ENCODE data around the gene ETNPPL.

Gene ETNPPL

GRCh38 chr4:108744307-108744706 is 18.5 kb downstream of the ETNPPL start:
- Histone ChIP-seq H3K36me3 (no peaks in the 10 kb centered on the region), H3K27me3 (no peaks in the 10 kb centered on the region), H3K9me3 (no peaks in the 10 kb centered on the region), H3K4me3 (no peak overlapping the region), H3K4me1 (no peaks in the 10 kb centered on the region), H3K27ac (no peak overlapping the region)
- DNase-seq = no peak
- intact Hi-C loops (cut with DNase I; ENCODE audit: low total_unique reads) = no loop called here
- TF ChIP-seq CTCF (IDR thresholded peaks at IDR 0.05) = no peak

GRCh38 chr4:108742451-108743420 is 20.1 kb downstream of the ETNPPL start:
- intact Hi-C loops (cut with DNase I; ENCODE audit: low total_unique reads) = no loop called here

GRCh38 chr4:108738003-108738706 is 24.7 kb downstream of the ETNPPL start:
- intact Hi-C loops (cut with DNase I; ENCODE audit: low total_unique reads) = no loop called here
- Histone ChIP-seq H3K27me3 (no peaks in the 10 kb centered on the region), H3K9me3 (no peaks in the 10 kb centered on the region), H3K27ac (no peak overlapping the region), H3K4me3 (no peak overlapping the region), H3K36me3 (no peaks in the 10 kb centered on the region), H3K4me1 (no peaks in the 10 kb centered on the region)
- no peak for DNase-seq
- TF ChIP-seq CTCF (IDR thresholded peaks at IDR 0.05) = no peak

More at GRCh38 chr4:108742451-108743420, 20.1 kb downstream of the ETNPPL start:
- TF ChIP-seq CTCF (IDR thresholded peaks at IDR 0.05) = no peak
- no peak overlapping the region for H3K27ac ChIP-seq
- H3K27me3 ChIP-seq = no peaks in the 10 kb centered on the region
- H3K36me3 ChIP-seq = no peaks in the 10 kb centered on the region
- no peaks in the 10 kb centered on the region for H3K9me3 ChIP-seq
- H3K4me3 ChIP-seq = no peak overlapping the region
- no peaks in the 10 kb centered on the region for H3K4me1 ChIP-seq
- no peak for DNase-seq

GRCh38 chr4:108731006-108731405 is 31.8 kb downstream of the ETNPPL start:
- Histone ChIP-seq H3K4me3 (no peak overlapping the region), H3K27me3 (no peaks in the 10 kb centered on the region), H3K27ac (no peak overlapping the region), H3K4me1 (no peaks in the 10 kb centered on the region), H3K36me3 (no peaks in the 10 kb centered on the region), H3K9me3 (no peaks in the 10 kb centered on the region)
- intact Hi-C loops (cut with DNase I; ENCODE audit: low total_unique reads) = no loop called here
- DNase-seq = no peak
- TF ChIP-seq CTCF (IDR thresholded peaks at IDR 0.05) = no peak

- no peak overlapping the region for H3K27ac ChIP-seq
- no peak for DNase-seq
- peaks cover 0 to 3% (median 2%) of the 10 kb centered on the region in 3 donors for H3K9me3 ChIP-seq
- H3K27me3 ChIP-seq = no peaks in the 10 kb centered on the region
- no peak for TF ChIP-seq CTCF (IDR thresholded peaks at IDR 0.05)
- no peak overlapping the region for H3K4me3 ChIP-seq
- intact Hi-C loops (cut with DNase I; ENCODE audit: low total_unique reads) = no loop called here
- H3K36me3 ChIP-seq = no peaks in the 10 kb centered on the region
- no peaks in the 10 kb centered on the region for H3K4me1 ChIP-seq
Measured at GRCh38 chr4:108730579-108730978, 32.3 kb downstream of the ETNPPL start.
